DMS79 (cell line): ENCODE data around the gene EML3.
A peak's percentile ranks its signal among the peaks of the same experiment; 100 is the strongest.
"Not testable (repeated sequence)": the region's sequence is repeated elsewhere in the genome, so short reads cannot be mapped to it uniquely, and the experiment has no call there.

Experiments
- DNase-seq: peaks from one replicate; lab custom pipeline; 2025; lab: John Stamatoyannopoulos, UW

EML3 gene

GRCh38 chr11:62595124-62595523, 17.5 kb downstream of the EML3 start:
- no peak for DNase-seq

- DNase-seq, result peak; percentile 3
Measured at GRCh38 chr11:62593434-62594044, 19.0 kb downstream of the EML3 start.

- no peak for DNase-seq
Measured at GRCh38 chr11:62592989-62593421, 19.6 kb downstream of the EML3 start.

- no peak for DNase-seq
Measured at GRCh38 chr11:62592146-62592815, 20.3 kb downstream of the EML3 start.

GRCh38 chr11:62591448-62592145, 21.0 kb downstream of the EML3 start, which contains the start of gene TUT1:
TUT1 (minus strand) TSS chr11:62591523; CDS start chr11:62591485, 38 bp downstream.
- DNase-seq, result peak; percentile 99

- no peak for DNase-seq
Measured at GRCh38 chr11:62588966-62589637, 23.5 kb downstream of the EML3 start.

- DNase-seq, result not testable (repeated sequence)
Measured at GRCh38 chr11:62585356-62585755, 27.2 kb downstream of the EML3 start.

- DNase-seq, result not testable (repeated sequence)
Measured at GRCh38 chr11:62581735-62582134, 30.8 kb downstream of the EML3 start.

GRCh38 chr11:62580959-62581715, 31.4 kb downstream of the EML3 start:
- no peak for DNase-seq

- DNase-seq, result no peak
Measured at GRCh38 chr11:62579252-62579651, 33.3 kb downstream of the EML3 start.

GRCh38 chr11:62578541-62578940, 34.0 kb downstream of the EML3 start:
- DNase-seq, result no peak

- DNase-seq, result no peak
Measured at GRCh38 chr11:62577046-62577714, 35.4 kb downstream of the EML3 start.

GRCh38 chr11:62575837-62576236, 36.7 kb downstream of the EML3 start:
- no peak for DNase-seq

- no peak for DNase-seq
Measured at GRCh38 chr11:62575156-62575555, 37.4 kb downstream of the EML3 start.

GRCh38 chr11:62574363-62575071, 38.1 kb downstream of the EML3 start:
- DNase-seq, result no peak

- DNase-seq, result peak; percentile 99
Measured at GRCh38 chr11:62573592-62574362, 38.8 kb downstream of the EML3 start, which contains the start of gene EEF1G. EEF1G (minus strand) TSS chr11:62573891; CDS start chr11:62573842, 49 bp downstream.

- DNase-seq, result no peak
Measured at GRCh38 chr11:62573006-62573591, 39.5 kb downstream of the EML3 start.

- no peak for DNase-seq
Measured at GRCh38 chr11:62572431-62572830, 40.1 kb downstream of the EML3 start.

GRCh38 chr11:62571493-62571892, 41.1 kb downstream of the EML3 start:
- DNase-seq, result not testable (repeated sequence)
